Esophagus squamous epithelium (tissue), 5 donors: ENCODE results near the gene PPARA. TPM values are rescaled to one million over a fixed set of nuclear protein-coding genes. Genes with fewer than 3 reads are reported as not detected.

Experiments used
- DNase-seq: peaks from one replicate; lab custom pipeline; 2025; lab: John Stamatoyannopoulos, UW
- H3K27ac ChIP-seq, 4 donors: fragments of 200-600 bp; sonication (generic); one replicate each; pipeline ENCODE4 v1.5.1; 2016 to 2019; ENCODE audit warnings: mild to moderate bottlenecking in 1 of 4
- H3K27me3 ChIP-seq, 4 donors: fragments of 200-600 bp; sonication (generic); 1 replicate in 3 of 4; 2 replicates in 1 of 4; pipeline versions ENCODE4 v1.5.1 to v1.6.0; 2017 to 2021; ENCODE audit warnings: antibody characterized with exemption in 1 of 4
- H3K36me3 ChIP-seq, 3 donors: fragments of 200-600 bp; sonication (generic); one replicate each; pipeline ENCODE4 v1.5.1; 2016 to 2019
- H3K4me1 ChIP-seq, 3 donors: fragments of 200-600 bp; sonication (generic); one replicate each; pipeline ENCODE4 v1.5.1; 2017 to 2019
- H3K4me3 ChIP-seq, 4 donors: fragments of 200-600 bp; sonication (generic); 1 replicate in 3 of 4; 2 replicates in 1 of 4; pipeline ENCODE4 v1.5.1; 2016 to 2019; ENCODE audit warnings: mild to moderate bottlenecking in 2 of 4, moderate library complexity in 1 of 4
- H3K9me3 ChIP-seq, 3 donors: fragments of 200-600 bp; sonication (generic); one replicate each; pipeline ENCODE4 v1.5.1; 2016 to 2019
- CTCF ChIP-seq, 6 experiments: fragments of 450-650 bp in 4 of 6; fragments of 200-600 bp in 2 of 6; sonication (generic) in 2 of 6; IDR thresholded peaks; one replicate each; pipeline ENCODE4 v1.5.1; 2016 to 2019; ENCODE audit warnings: antibody characterized with exemption in 6 of 6, mild to moderate bottlenecking in 4 of 6, moderate library complexity in 4 of 6
- POLR2A ChIP-seq, 4 donors: fragments of 450-650 bp; IDR thresholded peaks; one replicate each; pipeline ENCODE4 v1.6.1; 2017; ENCODE audit warnings: antibody characterized with exemption in 4 of 4, mild to moderate bottlenecking in 4 of 4, moderate library complexity in 3 of 4
- WGBS, 2 donors: methylation state at CpG; one replicate each; pipeline ENCODE4 v1.1.5; 2018; 5-methylcytosine and 5-hydroxymethylcytosine counted together
- intact Hi-C: fragments of 100-400 bp; cut with DNase I; formaldehyde crosslinking; loops from one replicate; pipeline ENCODE4 v1.15.0; 2022
- total RNA-seq, 4 donors: library from RNA; depleted of rRNA; stranded (reverse); fragments of >200 nt; gene quantifications; one replicate each; pipeline ENCODE4 v1.1.0, GENCODE V29; 2016
- donor health status: DM: yes; HTN: yes; CAD: no.

The PPARA gene
- total RNA-seq, 4 donors from 2014 or later, result 7.7 to 18.5 (median 10.1) TPM

DNA sequence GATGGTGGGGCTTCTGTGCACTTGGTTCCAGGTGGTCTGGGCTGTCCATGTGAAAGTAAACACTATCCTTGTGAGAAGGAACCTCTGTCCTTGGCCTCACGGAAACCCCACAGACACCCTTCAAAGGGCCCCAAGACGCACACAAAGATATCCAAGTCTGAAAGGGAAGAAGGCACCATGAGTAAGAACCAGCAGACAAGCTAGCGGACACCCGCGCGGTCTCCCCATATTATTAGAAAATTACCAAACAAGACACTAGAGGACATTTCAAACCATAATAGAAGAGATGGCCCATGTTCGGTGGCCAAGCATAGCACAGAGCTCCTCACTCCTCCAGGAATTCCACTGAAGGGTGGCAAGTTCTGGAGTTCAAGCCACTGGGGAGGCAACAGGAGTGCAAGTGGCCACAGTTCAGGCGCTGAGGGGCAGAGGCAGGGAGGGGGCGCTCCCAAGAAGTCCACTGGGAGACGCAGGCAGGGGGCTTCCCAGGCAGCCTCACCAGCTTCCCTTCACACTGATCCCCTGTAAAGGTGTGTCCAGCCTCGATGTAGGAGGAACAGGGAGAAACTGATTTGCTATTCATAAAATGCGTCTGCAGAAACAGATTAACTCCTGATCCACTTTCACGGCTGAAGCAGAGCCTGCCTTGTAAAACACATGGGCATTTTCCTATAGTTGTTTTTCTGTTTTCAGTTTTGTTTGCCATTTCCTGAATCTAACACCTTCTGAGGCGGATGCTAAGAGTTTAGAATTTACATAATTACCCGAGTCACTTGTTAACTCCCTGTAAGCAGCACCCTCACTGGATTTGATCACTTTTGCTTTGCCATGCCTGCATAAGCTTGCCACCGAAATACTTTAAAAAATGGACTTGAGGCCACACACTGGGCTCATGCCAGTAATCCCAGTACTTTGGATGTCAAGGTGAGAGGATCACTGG, 9.1 kb upstream of the PPARA start:
- DNase-seq, result no peak
- TF ChIP-seq POLR2A (IDR thresholded peaks at IDR 0.05) (no peak), CTCF (IDR thresholded peaks at IDR 0.05) (no peak)
- H3K9me3 ChIP-seq, result no peaks in the 10 kb centered on the region
- intact Hi-C loops, result no loop called here
- H3K27ac ChIP-seq, result no peak overlapping the region
- no peak overlapping the region for H3K4me3 ChIP-seq
- H3K36me3 ChIP-seq, result no peaks in the 10 kb centered on the region
- H3K4me1 ChIP-seq, result peaks cover 0 to 10% (median 4%) of the 10 kb centered on the region in 3 donors
- WGBS, 2 donors, result 78 to 83% methylated on average over 13 to 14 of the region's 16 CpGs
- no peaks in the 10 kb centered on the region for H3K27me3 ChIP-seq

DNA sequence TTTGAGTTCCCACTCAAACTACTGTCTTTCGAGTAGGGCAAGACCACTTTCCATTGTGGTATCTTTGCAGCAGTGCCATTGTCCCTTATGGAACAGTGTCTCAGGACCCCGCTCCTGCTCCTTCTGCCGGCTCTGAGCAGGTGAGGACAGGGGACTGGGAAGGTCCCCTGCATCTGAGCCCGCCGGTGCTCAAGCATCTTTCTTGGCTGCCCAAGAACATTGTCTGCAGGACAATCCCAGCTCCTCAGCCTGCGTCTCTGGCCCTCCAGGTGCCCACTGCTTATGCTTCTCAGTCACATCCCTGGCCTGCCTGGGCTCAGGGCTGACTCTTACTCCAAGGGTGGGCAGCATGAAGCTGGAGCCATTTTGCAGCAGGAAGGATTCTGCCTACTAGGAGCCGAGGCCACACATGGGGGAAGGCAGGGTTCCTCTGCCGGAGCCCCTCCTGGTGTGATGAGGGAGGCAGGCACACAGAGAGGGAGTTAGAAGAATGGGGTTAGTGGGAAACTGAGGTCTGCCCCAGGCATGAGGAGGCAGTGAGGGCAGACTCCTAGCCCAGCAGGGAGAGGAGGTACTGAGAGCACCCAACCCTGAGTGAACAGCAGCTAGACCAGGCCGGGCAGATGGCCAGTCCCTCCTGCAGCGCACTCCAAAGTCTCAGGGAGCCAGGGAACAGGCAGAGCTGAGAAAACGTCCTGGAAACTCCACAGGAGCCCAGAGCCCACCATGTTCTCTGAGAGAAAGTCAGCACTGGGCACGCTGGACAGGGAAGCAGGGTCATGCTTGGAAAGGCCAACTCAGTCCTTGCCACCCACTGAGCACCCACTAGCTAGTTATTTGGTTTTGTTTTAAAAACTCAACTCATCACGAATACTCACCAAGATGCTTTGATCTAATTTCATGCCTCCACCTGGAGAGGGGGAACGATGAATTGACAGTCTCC, 7.5 kb upstream of the PPARA start:
- H3K4me3 ChIP-seq, result no peak overlapping the region
- H3K27ac ChIP-seq, result no peak overlapping the region
- no peaks in the 10 kb centered on the region for H3K36me3 ChIP-seq
- intact Hi-C loops, result no loop called here
- H3K9me3 ChIP-seq, result no peaks in the 10 kb centered on the region
- TF ChIP-seq CTCF (IDR thresholded peaks at IDR 0.05) (no peak), POLR2A (IDR thresholded peaks at IDR 0.05) (no peak)
- WGBS, 2 donors, result 78 to 80% methylated on average over 10 of the region's 14 CpGs
- H3K4me1 ChIP-seq, result peaks cover 0 to 21% (median 9%) of the 10 kb centered on the region in 3 donors
- no peaks in the 10 kb centered on the region for H3K27me3 ChIP-seq
- no peak for DNase-seq

- Histone ChIP-seq H3K4me3 (no peak overlapping the region), H3K4me1 (peaks cover 0 to 29% (median 16%) of the 10 kb centered on the region in 3 donors), H3K27ac (no peak overlapping the region), H3K36me3 (no peaks in the 10 kb centered on the region), H3K27me3 (no peaks in the 10 kb centered on the region), H3K9me3 (no peaks in the 10 kb centered on the region)
- DNase-seq, result no peak
- intact Hi-C loops, result no loop called here
- no peak for TF ChIP-seq CTCF (IDR thresholded peaks at IDR 0.05)
- TF ChIP-seq POLR2A (IDR thresholded peaks at IDR 0.05), result no peak
- 38 to 57% methylated on average over 4 to 7 of the region's 8 CpGs for WGBS, 2 donors
These were observed 6.7 kb upstream of the PPARA start for GRCh38 chr22:46143491-46144147.

DNA sequence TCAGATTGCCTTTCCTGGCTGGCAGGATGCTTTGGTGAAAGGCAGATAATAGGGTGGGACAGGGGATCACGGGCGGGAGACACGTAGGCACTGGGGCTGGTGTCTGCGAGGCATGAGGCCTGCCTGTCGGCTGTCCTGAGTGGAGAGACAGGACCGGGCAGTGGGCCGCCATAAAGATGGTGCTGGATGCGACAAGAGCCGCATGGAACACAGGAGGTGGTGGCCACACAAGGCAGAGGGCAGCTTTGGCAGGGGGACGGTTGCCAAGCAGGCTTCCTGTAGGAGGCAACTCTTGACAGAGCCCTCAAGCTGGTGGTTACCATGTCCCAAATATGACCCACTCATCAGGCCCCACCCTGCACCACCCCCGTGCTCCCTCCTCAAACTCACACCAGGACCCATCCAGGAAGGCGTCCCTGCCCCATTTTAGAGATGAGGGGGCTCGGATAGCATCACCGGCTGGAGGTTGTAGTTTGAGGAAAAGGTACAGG, 4.9 kb upstream of the PPARA start:
- WGBS, 2 donors, result 89 to 93% methylated on average over 10 to 13 of the region's 14 CpGs
- Histone ChIP-seq H3K36me3 (no peaks in the 10 kb centered on the region), H3K27me3 (no peaks in the 10 kb centered on the region), H3K4me1 (peaks cover 0 to 34% (median 21%) of the 10 kb centered on the region in 3 donors), H3K27ac (no peak overlapping the region), H3K4me3 (no peak overlapping the region), H3K9me3 (no peaks in the 10 kb centered on the region)
- TF ChIP-seq CTCF (IDR thresholded peaks at IDR 0.05) (no peak), POLR2A (IDR thresholded peaks at IDR 0.05) (no peak)
- intact Hi-C loops, result no loop called here
- no peak for DNase-seq
